HCT116 (cell line): ENCODE measurements around the gene GRM4. TPM values are rescaled to one million over a fixed set of nuclear protein-coding genes. Genes with fewer than 3 reads are reported as not detected.

Source experiments
- ATAC-seq: fragments of 200-7000 bp; cut with Tn5 transposase; 2 replicates; pipeline ENCODE4 v1.9.1; 2020; ENCODE audit warnings: mild to moderate bottlenecking, moderate library complexity
- BruUV-seq: library from RNA; stranded (reverse); fragments of 400-500 nt; replicated peaks from 2 replicates; lab custom pipeline; 2021; lab: Mats Ljungman, UMichigan
- CTCF ChIA-PET: fragments of 300-600 bp; sonication (Branson Sonifier 250); formaldehyde crosslinking; loops from one replicate; lab custom pipeline; 2021; ENCODE audit warnings: antibody characterized with exemption; lab: Charles Lee
- POLR2A ChIA-PET: fragments of 300-600, 350-600 bp; sonication (Branson Sonifier 250); formaldehyde crosslinking; loops from one replicate; lab custom pipeline; 2021; ENCODE audit warnings: antibody characterized with exemption; lab: Charles Lee
- RAD21 ChIA-PET, 2 experiments: fragments of 300-600 bp; sonication (Branson Sonifier 250); formaldehyde crosslinking; loops; one replicate each; lab custom pipeline; 2023; ENCODE audit warnings: low total read pairs in 2 of 2; ENCODE audit not compliant: uncharacterized antibody in 2 of 2, unreplicated experiment in 2 of 2, low non-redundant PET in 1 of 2; lab: Charles Lee
- DNase-seq: peaks from one replicate; pipeline ENCODE4 v3.0.0-alpha.2; 2010; ENCODE audit warnings: low read depth, low spot score
- H2AFZ ChIP-seq: fragments of 200-600 bp; shearing (Covaris generic), sonication (generic); 2 replicates; pipeline ENCODE4 v1.6.1; 2017; ENCODE audit warnings: low read depth, mixed run types, mixed read lengths, antibody characterized with exemption, low read length; ENCODE audit not compliant: poor library complexity, severe bottlenecking
- H3K27ac ChIP-seq: 2 replicates; pipeline ENCODE4 v1.5.1; 2012; ENCODE audit warnings: low read depth, low read length
- H3K27me3 ChIP-seq: fragments of 200-600 bp; sonication (generic); 2 replicates; pipeline ENCODE4 v1.6.1; 2016; ENCODE audit warnings: mixed run types, low read length, mixed read lengths; ENCODE audit not compliant: insufficient read depth
- H3K36me3 ChIP-seq, 2 experiments: fragments of 200-500 bp in 1 of 2; fragments of 200-600 bp in 1 of 2; sonication (Bioruptor generic) in 1 of 2; sonication (generic) in 1 of 2; 2 replicates each; pipeline versions ENCODE4 v1.5.1 to v1.6.1; 2014 to 2016; ENCODE audit warnings: low read length in 2 of 2, inconsistent platforms in 1 of 2, mixed read lengths in 1 of 2, mixed run types in 1 of 2; ENCODE audit not compliant: insufficient read depth in 2 of 2, control insufficient read depth in 1 of 2
- H3K4me1 ChIP-seq, 2 experiments: fragments of 200-600 bp in 1 of 2; sonication (generic) in 1 of 2; 2 replicates each; pipeline versions ENCODE4 v1.5.1 to v1.6.1; 2012 to 2017; ENCODE audit warnings: low read length in 2 of 2, inconsistent platforms in 1 of 2, mild to moderate bottlenecking in 1 of 2, mixed read lengths in 1 of 2, mixed run types in 1 of 2, moderate library complexity in 1 of 2; ENCODE audit not compliant: insufficient read depth in 2 of 2, control insufficient read depth in 1 of 2
- H3K4me2 ChIP-seq: fragments of 200-600 bp; sonication (generic); 2 replicates; pipeline ENCODE4 v1.6.1; 2017; ENCODE audit warnings: mixed run types, low read length, mixed read lengths
- H3K4me3 ChIP-seq, 2 experiments: fragments of 200-600 bp in 1 of 2; sonication (generic) in 1 of 2; replicated peaks in 1 of 2; 2 replicates each; pipeline ENCODE4 v1.5.1; 2011 to 2016; ENCODE audit warnings: low read length in 2 of 2, control low read depth in 1 of 2, low read depth in 1 of 2, mild to moderate bottlenecking in 1 of 2, mixed read lengths in 1 of 2, mixed run types in 1 of 2
- H3K79me2 ChIP-seq: fragments of 200-600 bp; sonication (generic); 2 replicates; pipeline ENCODE4 v1.6.1; 2017; ENCODE audit warnings: mild to moderate bottlenecking, mixed run types, low read length, moderate library complexity, mixed read lengths; ENCODE audit not compliant: insufficient read depth
- H3K9ac ChIP-seq: fragments of 200-600 bp; sonication (generic); 2 replicates; pipeline ENCODE4 v1.6.1; 2016; ENCODE audit warnings: low read length, mixed read lengths
- H3K9me2 ChIP-seq: fragments of 200-600 bp; sonication (generic), shearing (Covaris generic); 2 replicates; pipeline ENCODE4 v1.6.1; 2017; ENCODE audit warnings: mixed run types, mild to moderate bottlenecking, moderate library complexity; ENCODE audit not compliant: insufficient read depth
- H3K9me3 ChIP-seq, 2 experiments: fragments of 200-500 bp in 1 of 2; fragments of 200-600 bp in 1 of 2; sonication (Bioruptor generic) in 1 of 2; sonication (generic) in 1 of 2; 2 replicates each; pipeline ENCODE4 v1.6.1; 2014 to 2017; ENCODE audit warnings: low read length in 2 of 2, mixed read lengths in 2 of 2, inconsistent platforms in 1 of 2, low read depth in 1 of 2, mild to moderate bottlenecking in 1 of 2, mixed run types in 1 of 2, moderate library complexity in 1 of 2; ENCODE audit not compliant: control insufficient read depth in 1 of 2, insufficient read depth in 1 of 2
- H4K20me1 ChIP-seq: fragments of 200-600 bp; sonication (generic), shearing (Covaris generic); 2 replicates; pipeline ENCODE4 v1.6.1; 2017; ENCODE audit warnings: mixed run types, mild to moderate bottlenecking, moderate library complexity; ENCODE audit not compliant: insufficient read depth
- ATF3 ChIP-seq: IDR thresholded peaks from 2 replicates; pipeline ENCODE4 v1.6.1; 2012
- CBX3 ChIP-seq: IDR thresholded peaks from 2 replicates; pipeline ENCODE4 v1.6.1; 2012; ENCODE audit warnings: low read depth
- CEBPB ChIP-seq: IDR thresholded peaks from 2 replicates; pipeline ENCODE4 v1.6.1; 2012; ENCODE audit warnings: low read depth
- ELF1 ChIP-seq: IDR thresholded peaks from 2 replicates; pipeline ENCODE4 v1.6.1; 2012; ENCODE audit warnings: low read depth, borderline replicate concordance
- JUND ChIP-seq: IDR thresholded peaks from 2 replicates; pipeline ENCODE4 v1.6.1; 2012
- POLR2A ChIP-seq: IDR thresholded peaks from 2 replicates; pipeline ENCODE4 v1.7.0; 2011; ENCODE audit warnings: borderline replicate concordance; ENCODE audit not compliant: insufficient read depth, insufficient read length; ENCODE audit errors: extremely low read depth
- RAD21 ChIP-seq: IDR thresholded peaks from 2 replicates; pipeline ENCODE4 v1.6.1; 2012; ENCODE audit warnings: low read depth, mild to moderate bottlenecking
- SP1 ChIP-seq: IDR thresholded peaks from 2 replicates; pipeline ENCODE4 v1.6.1; 2012; ENCODE audit warnings: low read depth
- YY1 ChIP-seq: IDR thresholded peaks from 2 replicates; pipeline ENCODE4 v1.6.1; 2011; ENCODE audit warnings: low read length, low read depth, moderate library complexity, mild to moderate bottlenecking; ENCODE audit not compliant: insufficient replicate concordance; ENCODE audit errors: extremely low read depth
- ZFX ChIP-seq: fragments of 450-650 bp; IDR thresholded peaks from 2 replicates; pipeline ENCODE4 v1.6.1; 2017
- ZNF274 ChIP-seq: fragments of 200-500 bp; sonication (Bioruptor generic); IDR thresholded peaks from 2 replicates; pipeline ENCODE4 v1.6.1; 2014; ENCODE audit warnings: mild to moderate bottlenecking, low read depth, low read length, inconsistent platforms
- intact Hi-C: fragments of 100-400 bp; cut with micrococcal nuclease; formaldehyde crosslinking; loops from 2 replicates; pipeline ENCODE4 v1.10.0; 2022
- total RNA-seq: library from RNA; stranded (reverse); gene quantifications from one replicate; pipeline ENCODE4 v1.2.1, GENCODE V29; 2021; ENCODE audit not compliant: unreplicated experiment

The GRM4 gene
- total RNA-seq, 1 experiment from 2014 or later, result 2.6 TPM

GRCh38 chr6:34090935-34091334, 55.0 kb downstream of the GRM4 start:
- no peak for DNase-seq
- no peaks in the 10 kb centered on the region for H4K20me1 ChIP-seq
- no peaks in the 10 kb centered on the region for H3K4me1 ChIP-seq
- H3K27ac ChIP-seq, result no peak overlapping the region
- POLR2A ChIA-PET, result no interaction called here
- TF ChIP-seq SP1 (no peak), ZNF274 (no peak), POLR2A (no peak), RAD21 (no peak), JUND (no peak), CBX3 (no peak), YY1 (no peak), ATF3 (no peak), ZFX (no peak)
- TF ChIP-seq, all 23 proteins: peak for 0
- no peaks in the 10 kb centered on the region for H3K79me2 ChIP-seq
- H3K9me2 ChIP-seq, result no peaks in the 10 kb centered on the region
- H2AFZ ChIP-seq, result no peak overlapping the region
- RAD21 ChIA-PET, result interaction anchor here in 1 of 2 experiments (0.7 kb wide), 1 partner anchor 36 kb away, joined by 3 read pairs; no protein-coding TSS in a partner anchor
- intact Hi-C loops, result no loop called here
- no peak overlapping the region for H3K4me2 ChIP-seq
- CTCF ChIA-PET, result no interaction called here
- H3K27me3 ChIP-seq, result no peaks in the 10 kb centered on the region
- ATAC-seq, result no peak
- H3K4me3 ChIP-seq, result no peak overlapping the region
- H3K9ac ChIP-seq, result no peak overlapping the region
- no TSS peak for BruUV-seq
- H3K36me3 ChIP-seq, result no peaks in the 10 kb centered on the region
- no peaks in the 10 kb centered on the region for H3K9me3 ChIP-seq

DNA sequence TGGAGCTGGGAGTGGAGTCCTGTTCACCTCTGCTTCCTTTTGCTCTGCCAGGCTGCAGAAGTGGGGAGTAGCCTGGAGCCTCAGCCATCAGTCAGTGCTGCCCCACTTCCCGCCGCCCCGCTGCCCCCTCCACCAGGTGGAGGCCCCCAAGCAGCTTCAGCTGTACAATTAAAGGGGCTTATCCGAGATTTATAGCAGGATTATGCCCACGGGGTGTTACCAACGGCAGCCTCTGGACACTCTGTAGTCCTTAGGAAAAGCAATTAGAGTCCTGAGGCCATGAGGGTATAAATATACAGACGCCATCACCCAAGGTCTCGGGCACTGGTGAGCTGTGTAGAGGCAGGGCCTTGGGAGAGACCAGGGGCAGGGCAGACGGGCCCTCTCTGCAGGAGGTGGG, 55.4 kb downstream of the GRM4 start:
- no peaks in the 10 kb centered on the region for H4K20me1 ChIP-seq
- H3K9me2 ChIP-seq, result no peaks in the 10 kb centered on the region
- H3K79me2 ChIP-seq, result no peaks in the 10 kb centered on the region
- POLR2A ChIA-PET, result no interaction called here
- intact Hi-C loops, result no loop called here
- TF ChIP-seq ELF1 (no peak), SP1 (no peak), JUND (no peak), CEBPB (no peak)
- ATAC-seq, result no peak
- DNase-seq, result no peak
- no peak overlapping the region for H2AFZ ChIP-seq
- RAD21 ChIA-PET, result interaction anchor here in 1 of 2 experiments (0.7 kb wide), 1 partner anchor 36 kb away, joined by 3 read pairs; no protein-coding TSS in a partner anchor
- H3K36me3 ChIP-seq, result no peaks in the 10 kb centered on the region
- H3K4me2 ChIP-seq, result no peak overlapping the region
- no peak overlapping the region for H3K27ac ChIP-seq
- no peak overlapping the region for H3K4me3 ChIP-seq
- H3K4me1 ChIP-seq, result no peaks in the 10 kb centered on the region
- H3K9me3 ChIP-seq, result no peaks in the 10 kb centered on the region
- CTCF ChIA-PET, result no interaction called here
- no peaks in the 10 kb centered on the region for H3K27me3 ChIP-seq
- H3K9ac ChIP-seq, result no peak overlapping the region
- no TSS peak for BruUV-seq
